H1 (cell line): ENCODE measurements around the gene RASSF5. TPM values are rescaled to one million over a fixed set of nuclear protein-coding genes. Genes with fewer than 3 reads are reported as not detected.

Experiments
- CTCF ChIA-PET: fragments of 300-600 bp; sonication (Branson Sonifier 250); formaldehyde crosslinking; loops from one replicate; lab custom pipeline; 2021; ENCODE audit not compliant: partially characterized antibody; lab: Charles Lee
- POLR2A ChIA-PET: fragments of 300-600 bp; sonication (Branson Sonifier 250); formaldehyde crosslinking; loops from one replicate; lab custom pipeline; 2021; ENCODE audit warnings: inconsistent platforms; ENCODE audit not compliant: partially characterized antibody; lab: Charles Lee
- DNase-seq, 2 experiments: peaks; one replicate each; pipeline versions ENCODE4 v3.0.0 to v3.0.0-alpha.2; 2010 to 2022; ENCODE audit warnings: low spot score in 2 of 2, low read depth in 1 of 2, mixed read lengths in 1 of 2
- FAIRE-seq: peaks from 2 replicates; lab custom pipeline; 2011; peaks lifted over from hg19 to GRCh38; lab: Jason Lieb, UNC
- H2AFZ ChIP-seq: 2 replicates; pipeline ENCODE4 v1.8.1; 2012; ENCODE audit warnings: low read length, inconsistent platforms
- H2AK5ac ChIP-seq: 2 replicates; pipeline ENCODE4 v1.6.1; 2013; ENCODE audit warnings: low read depth, low read length
- H2BK120ac ChIP-seq: replicated peaks from 2 replicates; pipeline ENCODE3; 2013; ENCODE audit warnings: low read depth, low read length, inconsistent platforms
- H2BK12ac ChIP-seq: 2 replicates; pipeline ENCODE4 v1.6.1; 2013; ENCODE audit warnings: low read depth, low read length
- H2BK15ac ChIP-seq: 2 replicates; pipeline ENCODE4 v1.6.1; 2013; ENCODE audit warnings: low read length
- H2BK20ac ChIP-seq: 2 replicates; pipeline ENCODE4 v1.6.1; 2013; ENCODE audit warnings: low read length
- H2BK5ac ChIP-seq: 2 replicates; pipeline ENCODE4 v1.6.1; 2013; ENCODE audit warnings: low read depth, low read length
- H3K14ac ChIP-seq: 2 replicates; pipeline ENCODE4 v1.6.1; 2013; ENCODE audit warnings: inconsistent platforms; ENCODE audit not compliant: insufficient read length
- H3K18ac ChIP-seq: 2 replicates; pipeline ENCODE4 v1.6.1; 2013; ENCODE audit warnings: low read length; ENCODE audit errors: extremely low read depth
- H3K23ac ChIP-seq: 2 replicates; pipeline ENCODE4 v1.6.1; 2013; ENCODE audit warnings: inconsistent platforms; ENCODE audit not compliant: insufficient read length
- H3K23me2 ChIP-seq: 2 replicates; pipeline ENCODE4 v1.6.1; 2013; ENCODE audit warnings: low read depth, low read length
- H3K27ac ChIP-seq: 2 replicates; pipeline ENCODE4 v1.6.1; 2011; ENCODE audit warnings: low read depth, low read length, inconsistent platforms
- H3K27me3 ChIP-seq, 4 experiments: replicated peaks in 1 of 4; 1 replicate in 1 of 4; 2 replicates in 3 of 4; pipeline versions ENCODE4 v1.6.1 to v1.8.1; 2011 to 2013; ENCODE audit warnings: low read length in 3 of 4, mild to moderate bottlenecking in 3 of 4, inconsistent platforms in 2 of 4, mixed read lengths in 2 of 4, moderate library complexity in 1 of 4; ENCODE audit not compliant: control insufficient read depth in 3 of 4, insufficient read depth in 3 of 4; ENCODE audit errors: extremely low read depth in 1 of 4
- H3K36me3 ChIP-seq, 4 experiments: 2 replicates each; pipeline versions ENCODE4 v1.6.1 to v1.8.1; 2011 to 2013; ENCODE audit warnings: mild to moderate bottlenecking in 4 of 4, low read length in 3 of 4, moderate library complexity in 2 of 4, control low read depth in 1 of 4, inconsistent platforms in 1 of 4; ENCODE audit not compliant: insufficient read depth in 4 of 4, control insufficient read depth in 2 of 4
- H3K4ac ChIP-seq: replicated peaks from 2 replicates; pipeline ENCODE3; 2013; ENCODE audit warnings: low read length, low read depth, mixed read lengths, inconsistent platforms; ENCODE audit not compliant: insufficient read length
- H3K4me1 ChIP-seq, 4 experiments: replicated peaks in 1 of 4; 1 replicate in 1 of 4; 2 replicates in 3 of 4; pipeline versions ENCODE4 v1.6.1 to v1.8.1; 2011 to 2013; ENCODE audit warnings: low read length in 3 of 4, inconsistent platforms in 2 of 4, mixed read lengths in 1 of 4; ENCODE audit not compliant: insufficient read depth in 4 of 4, control insufficient read depth in 3 of 4
- H3K4me2 ChIP-seq, 2 experiments: 2 replicates each; pipeline versions ENCODE4 v1.6.1 to v1.8.1; 2011 to 2013; ENCODE audit warnings: low read depth in 2 of 2, low read length in 2 of 2, control low read depth in 1 of 2, inconsistent platforms in 1 of 2, mild to moderate bottlenecking in 1 of 2; ENCODE audit not compliant: insufficient read depth in 1 of 2
- H3K4me3 ChIP-seq, 4 experiments: fragments of 200-600, 300-600 bp in 1 of 4; sonication (generic), shearing (Covaris generic), sonication (Bioruptor Twin) in 1 of 4; 2 replicates each; pipeline versions ENCODE4 v1.5.1 to v1.8.1; 2011 to 2016; ENCODE audit warnings: low read length in 4 of 4, low read depth in 3 of 4, control low read depth in 2 of 4, inconsistent platforms in 2 of 4, mild to moderate bottlenecking in 2 of 4, mixed read lengths in 1 of 4, moderate library complexity in 1 of 4; ENCODE audit not compliant: insufficient read depth in 2 of 4; ENCODE audit errors: extremely low read depth in 1 of 4
- H3K56ac ChIP-seq: replicated peaks from 2 replicates; pipeline ENCODE3; 2013; ENCODE audit warnings: low read depth, mild to moderate bottlenecking, mixed read lengths, low read length, inconsistent platforms; ENCODE audit not compliant: insufficient read length
- H3K79me1 ChIP-seq: 2 replicates; pipeline ENCODE4 v1.6.1; 2013; ENCODE audit warnings: low read depth, low read length, control low read depth
- H3K79me2 ChIP-seq, 2 experiments: 2 replicates each; pipeline versions ENCODE4 v1.6.1 to v1.8.1; 2012 to 2013; ENCODE audit warnings: low read length in 2 of 2, mild to moderate bottlenecking in 2 of 2, inconsistent platforms in 1 of 2; ENCODE audit not compliant: insufficient read depth in 2 of 2, control insufficient read depth in 1 of 2
- H3K9ac ChIP-seq, 4 experiments: replicated peaks in 1 of 4; 1 replicate in 1 of 4; 2 replicates in 3 of 4; pipeline versions ENCODE4 v1.6.1 to v1.8.1; 2011 to 2013; ENCODE audit warnings: low read depth in 3 of 4, low read length in 3 of 4, control low read depth in 2 of 4, mild to moderate bottlenecking in 2 of 4, moderate library complexity in 2 of 4, inconsistent platforms in 1 of 4; ENCODE audit errors: extremely low read depth in 1 of 4
- H3K9me3 ChIP-seq, 2 experiments: 2 replicates each; pipeline versions ENCODE4 v1.6.1 to v1.8.1; 2012 to 2013; ENCODE audit warnings: mild to moderate bottlenecking in 2 of 2, moderate library complexity in 2 of 2, control low read depth in 1 of 2, inconsistent platforms in 1 of 2, low read depth in 1 of 2, low read length in 1 of 2, mixed read lengths in 1 of 2; ENCODE audit not compliant: insufficient read depth in 2 of 2
- H4K20me1 ChIP-seq, 2 experiments: replicated peaks in 1 of 2; 2 replicates each; pipeline versions ENCODE3 to v1.8.1; 2011 to 2013; ENCODE audit warnings: inconsistent platforms in 2 of 2, low read length in 2 of 2, mild to moderate bottlenecking in 1 of 2; ENCODE audit not compliant: insufficient read depth in 2 of 2, control insufficient read depth in 1 of 2
- H4K5ac ChIP-seq: 2 replicates; pipeline ENCODE4 v1.6.1; 2013; ENCODE audit warnings: low read length, low read depth, mixed read lengths, inconsistent platforms; ENCODE audit not compliant: insufficient read length
- H4K8ac ChIP-seq: 2 replicates; pipeline ENCODE4 v1.8.0; 2013; ENCODE audit warnings: mild to moderate bottlenecking, moderate library complexity, low read length, inconsistent platforms; ENCODE audit not compliant: insufficient read depth; ENCODE audit errors: extremely low read depth
- H4K91ac ChIP-seq: replicated peaks from 2 replicates; pipeline ENCODE3; 2013; ENCODE audit warnings: low read length, mixed read lengths, inconsistent platforms; ENCODE audit not compliant: insufficient read length
- CHD1 ChIP-seq: IDR thresholded peaks from 2 replicates; pipeline ENCODE4 v1.6.1; 2012; ENCODE audit warnings: low read depth, low read length, improper control_type of control experiment
- KDM4A ChIP-seq: IDR thresholded peaks from one replicate; pipeline ENCODE4 v1.7.1; 2012; ENCODE audit warnings: low read depth, mild to moderate bottlenecking, moderate library complexity, low read length, inconsistent platforms; ENCODE audit not compliant: severe bottlenecking
- POLR2AphosphoS5 ChIP-seq: IDR thresholded peaks from 2 replicates; pipeline ENCODE4 v1.6.1; 2011; ENCODE audit warnings: low read depth, low read length
- RNF2 ChIP-seq: fragments of 200-900, 300-1000 bp; sonication (generic); IDR thresholded peaks from 2 replicates; pipeline ENCODE4 v1.7.1; 2016; ENCODE audit warnings: borderline replicate concordance, low read depth, mild to moderate bottlenecking, antibody characterized with exemption, low read length; ENCODE audit not compliant: poor library complexity, severe bottlenecking; ENCODE audit errors: missing control alignments
- WGBS, 2 experiments: shearing (Covaris generic) in 1 of 2; methylation state at CpG; one replicate each; pipeline versions ENCODE4 v1.1.6 to v1.1.7; 2013 to 2015; ENCODE audit warnings: low lambda C conversion rate in 2 of 2, mixed read lengths in 2 of 2, inconsistent platforms in 1 of 2, low coverage in 1 of 2, missing lambda C conversion rate in 1 of 2; ENCODE audit not compliant: insufficient replicate concordance in 2 of 2, insufficient coverage in 1 of 2, insufficient read length in 1 of 2; ENCODE audit errors: extremely low coverage in 1 of 2, missing lambda C conversion rate in 1 of 2; 5-methylcytosine and 5-hydroxymethylcytosine counted together
- polyA plus RNA-seq, 7 experiments: library from polyadenylated mRNA; depleted of rRNA in 3 of 7; stranded (reverse) in 5 of 7; unstranded in 2 of 7; fragments of >200 nt in 5 of 7; fragments of 200-250 nt in 2 of 7; gene quantifications; 1 replicate in 5 of 7; 2 replicates in 1 of 7; 4 replicates in 1 of 7; pipeline versions ENCODE4 v1.2.1 to v1.2.3, GENCODE V29; 2011 to 2013; ENCODE audit warnings: missing spikeins in 2 of 7, mixed read lengths in 2 of 7
- total RNA-seq: library from RNA; stranded (reverse); fragmentation: NEBNext Ultra II Directional; extraction: Animal tissue kit (Norgen Biotek cat#: 25700); gene quantifications from 2 replicates; pipeline ENCODE4 v1.2.1, GENCODE V29; 2021

Gene RASSF5
- total and polyA plus RNA-seq, 2 of the 8 experiments (the other 6 are each of a cell fraction or from before 2014, with no cell fraction given): 0.82 to 1.8 TPM

GRCh38 chr1:206495011-206495461 is 12.3 kb upstream of the RASSF5 start:
- no peak overlapping the region for H3K4me2 ChIP-seq
- no peak for FAIRE-seq
- no peak overlapping the region for H2BK12ac ChIP-seq

More at GRCh38 chr1:206495011-206495461, 12.3 kb upstream of the RASSF5 start:
- Histone ChIP-seq H2BK15ac (no peak overlapping the region), H3K4me3 (no peak overlapping the region), H3K9ac (no peak overlapping the region), H2BK20ac (no peak overlapping the region), H3K27ac (no peak overlapping the region), H3K14ac (no peak overlapping the region), H3K9me3 (no peaks in the 10 kb centered on the region), H2AFZ (no peak overlapping the region), H3K36me3 (peaks cover 0 to 4% (median 2%) of the 10 kb centered on the region in 4 experiments; a peak in 1 of 8 replicates), H4K20me1 (peaks cover 2% of the 10 kb centered on the region in 2 experiments), H3K4me1 (0 out of 7 replicates have a peak, but pooled peaks cover 0 to 3% (median 0%) of the 10 kb centered on the region in 4 experiments), H3K56ac (no peak overlapping the region), H4K8ac (no peak overlapping the region), H3K79me2 (no peaks in the 10 kb centered on the region), H3K23ac (no peak overlapping the region), H3K4ac (no peak overlapping the region), H2BK120ac (no peak overlapping the region), H3K27me3 (no peaks in the 10 kb centered on the region), H2BK5ac (no peak overlapping the region), H2AK5ac (no peak overlapping the region), H4K5ac (no peak overlapping the region), H4K91ac (no peak overlapping the region), H3K23me2 (no peaks in the 10 kb centered on the region), H3K79me1 (no peaks in the 10 kb centered on the region), H3K18ac (no peak overlapping the region)
- 88% methylated on average over 6 of the region's 6 CpGs; no CpG with 5 or more reads in 1 of the 2 experiments for WGBS, 2 experiments
- no peak for DNase-seq
- ChIA-PET POLR2A (interaction anchor here (0.9 to 4.7 kb wide), 3 partner anchors 11 to 100 kb away, joined by 3 to 23 read pairs (median 4); partner anchors contain the start of gene RASSF5), CTCF (interaction anchor here (0.6 to 13.3 kb wide), 12 partner anchors 11 to 169 kb away, joined by 3 to 167 read pairs (median 4); partner anchors contain the start of gene RASSF5)
- no peak for TF ChIP-seq RNF2
- no peak for TF ChIP-seq POLR2AphosphoS5
- no peak for TF ChIP-seq KDM4A
- TF ChIP-seq CHD1: no peak
